ENCODE results near the gene RAB40B. TPM values are rescaled to one million over a fixed set of nuclear protein-coding genes. Genes with fewer than 3 reads are reported as not detected.

The RAB40B gene
- total RNA-seq, 2 donors from 2014 or later = 1.2 to 4.6 TPM

DNA sequence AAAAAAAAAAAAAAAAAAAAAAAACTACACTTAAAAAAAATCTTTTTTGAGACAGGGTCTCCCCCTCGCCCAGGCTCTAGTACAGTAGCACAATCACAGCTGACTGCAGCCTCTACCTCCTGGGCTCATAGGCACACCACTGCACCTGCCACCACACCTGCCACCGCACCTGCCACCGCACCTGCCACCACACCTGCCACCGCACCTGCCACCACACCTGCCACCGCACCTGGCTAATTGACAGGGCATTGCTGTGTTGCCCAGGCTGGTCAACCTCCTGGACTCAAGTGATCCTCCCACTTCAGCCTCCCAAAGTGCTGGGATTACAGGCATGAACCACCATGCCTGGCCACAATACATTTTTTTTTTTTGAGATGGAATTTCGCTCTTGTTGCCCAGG, 32.6 kb downstream of the RAB40B start:
- 90 to 96% methylated on average over 2 to 6 of the region's 6 CpGs for WGBS, 2 experiments (ENCODE audit: insufficient coverage in 1 of 2, insufficient read length in 1 of 2)

GRCh38 chr17:82665217-82665616, 33.3 kb downstream of the RAB40B start:
- Histone ChIP-seq H3K4me3 (ENCODE audit: low read length) (no peak overlapping the region), H3K36me3 (ENCODE audit: control insufficient read depth, insufficient read depth, low read length) (no peaks in the 10 kb centered on the region), H3K9ac (ENCODE audit: extremely low read depth, low read length, poor library complexity, severe bottlenecking) (no peak overlapping the region), H3K27ac (ENCODE audit: low read depth, low read length) (no peak overlapping the region), H3K9me3 (ENCODE audit: control insufficient read depth, low read length) (no peaks in the 10 kb centered on the region), H3K27me3 (ENCODE audit: control insufficient read depth, insufficient read depth, low read length, poor library complexity, severe bottlenecking) (no peaks in the 10 kb centered on the region), H3K4me1 (ENCODE audit: control insufficient read depth, insufficient read depth, low read length) (no peaks in the 10 kb centered on the region)
- Mint-ChIP-seq H3K36me3 (ENCODE audit: low read depth) (no peaks in the 10 kb centered on the region), H3K4me1 (peaks cover 9% of the 10 kb centered on the region), H3K9me3 (no peaks in the 10 kb centered on the region), H3K27me3 (ENCODE audit: insufficient read depth) (no peaks in the 10 kb centered on the region), H3K27ac (no peak overlapping the region), H3K4me3 (no peak overlapping the region)
- no peak for DNase-seq
- no peak for TF ChIP-seq CTCF (conservative IDR thresholded peaks at IDR 0.05)
- WGBS, 2 experiments (ENCODE audit: insufficient coverage in 1 of 2, insufficient read length in 1 of 2) = 93 to 95% methylated on average over 10 to 11 of the region's 11 CpGs

More for the DNA sequence above, 32.6 kb downstream of the RAB40B start:
- Histone ChIP-seq H3K27me3 (ENCODE audit: control insufficient read depth, insufficient read depth, low read length, poor library complexity, severe bottlenecking) (no peaks in the 10 kb centered on the region), H3K36me3 (ENCODE audit: control insufficient read depth, insufficient read depth, low read length) (no peaks in the 10 kb centered on the region), H3K4me3 (ENCODE audit: low read length) (no peak overlapping the region), H3K9ac (ENCODE audit: extremely low read depth, low read length, poor library complexity, severe bottlenecking) (no peak overlapping the region), H3K4me1 (ENCODE audit: control insufficient read depth, insufficient read depth, low read length) (no peaks in the 10 kb centered on the region), H3K27ac (ENCODE audit: low read depth, low read length) (no peak overlapping the region), H3K9me3 (ENCODE audit: control insufficient read depth, low read length) (no peaks in the 10 kb centered on the region)
- Mint-ChIP-seq H3K27me3 (ENCODE audit: insufficient read depth) (no peaks in the 10 kb centered on the region), H3K4me1 (peaks cover 9% of the 10 kb centered on the region), H3K36me3 (ENCODE audit: low read depth) (no peaks in the 10 kb centered on the region), H3K9me3 (no peaks in the 10 kb centered on the region), H3K27ac (no peak overlapping the region), H3K4me3 (no peak overlapping the region)
- no peak for TF ChIP-seq CTCF (conservative IDR thresholded peaks at IDR 0.05)
- DNase-seq = no peak

GRCh38 chr17:82664701-82665182, 33.8 kb downstream of the RAB40B start:
- Mint-ChIP-seq H3K4me3 (no peak overlapping the region), H3K4me1 (peaks cover 9% of the 10 kb centered on the region), H3K36me3 (ENCODE audit: low read depth) (no peaks in the 10 kb centered on the region), H3K9me3 (no peaks in the 10 kb centered on the region), H3K27me3 (ENCODE audit: insufficient read depth) (no peaks in the 10 kb centered on the region), H3K27ac (no peak overlapping the region)
- Histone ChIP-seq H3K9me3 (ENCODE audit: control insufficient read depth, low read length) (no peaks in the 10 kb centered on the region), H3K4me3 (ENCODE audit: low read length) (no peak overlapping the region), H3K9ac (ENCODE audit: extremely low read depth, low read length, poor library complexity, severe bottlenecking) (no peak overlapping the region), H3K4me1 (ENCODE audit: control insufficient read depth, insufficient read depth, low read length) (no peaks in the 10 kb centered on the region), H3K27ac (ENCODE audit: low read depth, low read length) (peak overlapping the region; percentile 44), H3K36me3 (ENCODE audit: control insufficient read depth, insufficient read depth, low read length) (no peaks in the 10 kb centered on the region), H3K27me3 (ENCODE audit: control insufficient read depth, insufficient read depth, low read length, poor library complexity, severe bottlenecking) (no peaks in the 10 kb centered on the region)
- no peak for DNase-seq
- 89% methylated on average over 13 to 22 of the region's 22 CpGs for WGBS, 2 experiments (ENCODE audit: insufficient coverage in 1 of 2, insufficient read length in 1 of 2)
- no peak for TF ChIP-seq CTCF (conservative IDR thresholded peaks at IDR 0.05)
